GM18951 (cell line): ENCODE data around the gene GATB.

Experiments
- POLR2A ChIP-seq: IDR thresholded peaks from 4 replicates; pipeline ENCODE4 v1.6.1; 2011; ENCODE audit warnings: mild to moderate bottlenecking; ENCODE audit not compliant: insufficient read length, insufficient read depth; ENCODE audit errors: extremely low read depth
- in situ Hi-C: fragments of 300-500 bp; cut with MboI; formaldehyde crosslinking; loops from one replicate; pipeline ENCODE4 v1.12.0; 2022; ENCODE audit warnings: low sequenced_read_pairs, mixed read lengths, inconsistent platforms; ENCODE audit not compliant: unreplicated experiment

Gene GATB

DNA sequence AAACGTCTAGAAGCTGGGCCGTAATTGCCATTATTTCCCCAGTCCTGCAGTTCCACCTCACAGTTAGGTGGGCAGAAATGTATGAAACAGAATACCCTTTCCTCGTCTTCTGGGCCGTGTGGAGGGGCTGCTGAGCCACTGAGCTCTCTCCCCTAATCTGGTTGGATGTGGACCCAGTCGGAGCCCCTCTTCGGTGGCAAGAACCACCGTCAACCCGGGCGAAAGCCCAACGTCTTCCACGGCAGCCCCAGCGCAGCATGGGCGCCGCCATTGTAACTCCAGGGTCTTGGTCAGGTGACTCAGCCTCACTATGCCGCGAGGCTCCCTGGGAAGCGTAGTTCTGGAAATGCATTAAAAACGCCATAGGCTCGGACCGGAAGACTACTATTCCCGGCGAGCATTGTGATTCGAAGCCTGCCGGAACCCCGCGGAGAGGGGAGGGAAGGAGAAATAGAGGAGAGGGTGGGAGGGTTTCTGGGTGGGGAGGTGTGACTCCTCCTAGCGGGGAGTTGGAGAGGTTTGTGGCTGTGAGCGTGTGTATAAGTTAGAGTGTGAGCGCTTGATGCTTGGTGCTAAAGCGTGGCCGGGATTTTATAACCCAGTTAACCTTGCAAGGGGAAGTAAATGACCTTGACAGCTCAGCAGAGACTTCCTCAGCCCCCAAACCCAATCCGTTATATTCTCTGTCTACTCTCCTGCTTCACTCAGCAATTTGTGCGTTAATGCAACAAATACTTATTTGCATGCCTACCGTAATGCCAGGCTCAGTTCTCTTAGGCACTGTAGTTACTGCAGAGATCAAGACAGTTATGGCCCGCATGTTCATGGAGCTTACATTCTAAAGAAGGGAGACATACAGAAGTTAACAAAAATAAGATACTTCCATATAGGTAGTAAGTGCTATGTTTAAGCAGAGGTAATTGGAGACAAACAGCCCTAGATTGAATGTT, at the start of gene GATB:
TSS of gene GATB (minus strand) at position 296 of the 950 bp plus-strand sequence. CDS start at position 271, 25 bp downstream.
- peak; percentile 62 for TF ChIP-seq POLR2A
- in situ Hi-C loops: no loop called here

GRCh38 chr4:151810476-151810875, 49.7 kb upstream of the GATB start:
- TF ChIP-seq POLR2A: no peak
- in situ Hi-C loops: no loop called here

DNA sequence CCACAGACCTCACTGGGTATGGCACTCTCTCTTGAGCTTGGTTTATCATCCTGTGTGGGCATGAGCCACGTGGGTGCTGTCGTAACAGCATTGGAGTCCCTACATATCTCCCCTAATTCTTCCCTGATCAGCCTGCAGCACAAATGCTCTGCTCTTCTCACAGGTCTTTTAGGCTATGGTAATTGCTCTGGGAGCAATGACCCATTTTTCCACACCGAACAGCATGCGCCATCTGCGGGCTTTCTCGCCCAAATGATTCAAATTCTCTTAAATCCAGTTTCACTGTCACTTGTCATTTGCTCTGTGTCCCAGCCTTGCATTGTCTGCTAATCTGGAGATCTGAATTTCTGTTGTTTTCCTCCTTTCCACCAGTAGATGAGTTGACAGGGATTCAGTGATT, 48.9 kb upstream of the GATB start:
- no peak for TF ChIP-seq POLR2A
- in situ Hi-C loops: no loop called here

- in situ Hi-C loops: no loop called here
- no peak for TF ChIP-seq POLR2A
Observed at GRCh38 chr4:151808542-151808941, 47.7 kb upstream of the GATB start.

GRCh38 chr4:151808120-151808529, 47.3 kb upstream of the GATB start:
- in situ Hi-C loops: no loop called here
- no peak for TF ChIP-seq POLR2A

DNA sequence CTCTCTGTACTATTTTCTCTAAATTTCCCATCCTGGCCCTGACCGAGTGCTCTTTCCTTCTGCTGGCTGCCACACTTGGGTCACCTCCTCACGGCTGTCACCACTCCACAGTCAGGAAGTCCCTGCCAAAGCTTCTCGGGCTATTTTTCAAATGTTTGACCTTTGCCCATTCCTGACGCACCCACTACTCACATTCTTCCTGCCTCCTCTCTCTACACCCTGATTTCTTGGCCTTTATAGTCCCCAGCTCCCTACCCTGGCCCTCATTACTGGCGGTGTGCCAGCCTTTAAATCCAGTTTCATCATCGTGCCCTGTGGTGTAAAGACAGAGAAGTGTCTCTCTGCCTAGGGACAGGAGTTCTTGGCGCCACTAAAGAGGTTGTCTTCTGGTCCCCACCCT, 46.4 kb upstream of the GATB start:
- in situ Hi-C loops: no loop called here
- no peak for TF ChIP-seq POLR2A

- TF ChIP-seq POLR2A: no peak
- in situ Hi-C loops: no loop called here
Observed at GRCh38 chr4:151806511-151806927, 45.7 kb upstream of the GATB start.

GRCh38 chr4:151804821-151805220, 44.0 kb upstream of the GATB start:
- TF ChIP-seq POLR2A: no peak
- in situ Hi-C loops: no loop called here

GRCh38 chr4:151804086-151804630, 43.4 kb upstream of the GATB start:
- in situ Hi-C loops: no loop called here
- no peak for TF ChIP-seq POLR2A

- no peak for TF ChIP-seq POLR2A
- in situ Hi-C loops: no loop called here
Observed at GRCh38 chr4:151803246-151803645, 42.4 kb upstream of the GATB start.

- in situ Hi-C loops: no loop called here
- no peak for TF ChIP-seq POLR2A
Observed at GRCh38 chr4:151801547-151802516, 41.0 kb upstream of the GATB start.

GRCh38 chr4:151799417-151800012, 38.7 kb upstream of the GATB start:
- in situ Hi-C loops: no loop called here
- TF ChIP-seq POLR2A: no peak
